ENCODE data around the gene QDPR. TPM values are rescaled to one million over a fixed set of nuclear protein-coding genes. Genes with fewer than 3 reads are reported as not detected.

QDPR gene
- total and polyA plus RNA-seq, 2 experiments from 2014 or later = 80.7 to 115 TPM

GRCh38 chr4:17535242-17535641 is 23.4 kb upstream of the QDPR start:
- Histone ChIP-seq H3K9me3 (ENCODE audit: low read depth) (no peaks in the 10 kb centered on the region), H3K27me3 (no peaks in the 10 kb centered on the region), H3K4me3 (no peak overlapping the region), H3K27ac (no peak overlapping the region), H3K4me1 (ENCODE audit: low read depth) (no peaks in the 10 kb centered on the region), H3K36me3 (no peaks in the 10 kb centered on the region)
- TF ChIP-seq, protein P1, sequence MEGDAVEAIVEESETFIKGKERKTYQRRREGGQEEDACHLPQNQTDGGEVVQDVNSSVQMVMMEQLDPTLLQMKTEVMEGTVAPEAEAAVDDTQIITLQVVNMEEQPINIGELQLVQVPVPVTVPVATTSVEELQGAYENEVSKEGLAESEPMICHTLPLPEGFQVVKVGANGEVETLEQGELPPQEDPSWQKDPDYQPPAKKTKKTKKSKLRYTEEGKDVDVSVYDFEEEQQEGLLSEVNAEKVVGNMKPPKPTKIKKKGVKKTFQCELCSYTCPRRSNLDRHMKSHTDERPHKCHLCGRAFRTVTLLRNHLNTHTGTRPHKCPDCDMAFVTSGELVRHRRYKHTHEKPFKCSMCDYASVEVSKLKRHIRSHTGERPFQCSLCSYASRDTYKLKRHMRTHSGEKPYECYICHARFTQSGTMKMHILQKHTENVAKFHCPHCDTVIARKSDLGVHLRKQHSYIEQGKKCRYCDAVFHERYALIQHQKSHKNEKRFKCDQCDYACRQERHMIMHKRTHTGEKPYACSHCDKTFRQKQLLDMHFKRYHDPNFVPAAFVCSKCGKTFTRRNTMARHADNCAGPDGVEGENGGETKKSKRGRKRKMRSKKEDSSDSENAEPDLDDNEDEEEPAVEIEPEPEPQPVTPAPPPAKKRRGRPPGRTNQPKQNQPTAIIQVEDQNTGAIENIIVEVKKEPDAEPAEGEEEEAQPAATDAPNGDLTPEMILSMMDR (IDR thresholded peaks at IDR 0.05; ENCODE audit: low read depth, low read length) = no peak
- DNase-seq (ENCODE audit: low read depth in 1 of 2, low spot score in 1 of 2) = no peak

DNA sequence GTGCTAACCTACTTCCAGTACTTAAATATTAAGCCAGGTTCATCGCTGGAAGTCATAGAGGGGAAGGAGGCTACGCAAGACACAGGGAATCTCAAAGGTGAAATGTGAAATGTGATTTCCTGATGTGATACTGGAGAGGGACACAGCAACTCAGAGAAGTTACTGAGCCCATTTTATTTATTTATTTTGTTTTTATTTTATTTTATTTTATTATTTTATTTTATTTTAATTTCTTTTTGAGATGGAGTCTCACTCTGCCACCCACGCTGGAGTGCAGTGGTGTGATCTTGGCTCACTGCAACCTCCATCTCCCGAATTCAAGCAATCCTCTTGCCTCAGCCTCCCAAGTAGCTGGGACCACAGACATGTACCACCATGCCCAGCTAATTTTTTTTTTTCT is 22.8 kb upstream of the QDPR start:
- Histone ChIP-seq H3K4me1 (ENCODE audit: low read depth) (no peaks in the 10 kb centered on the region), H3K9me3 (ENCODE audit: low read depth) (no peaks in the 10 kb centered on the region), H3K4me3 (no peak overlapping the region), H3K36me3 (no peaks in the 10 kb centered on the region), H3K27me3 (no peaks in the 10 kb centered on the region), H3K27ac (no peak overlapping the region)
- TF ChIP-seq, protein P1 (IDR thresholded peaks at IDR 0.05; ENCODE audit: low read depth, low read length) = no peak
- no peak for DNase-seq (ENCODE audit: low read depth in 1 of 2, low spot score in 1 of 2)

GRCh38 chr4:17531538-17532285 is 19.8 kb upstream of the QDPR start:
- Histone ChIP-seq H3K27ac (no peak overlapping the region), H3K4me1 (ENCODE audit: low read depth) (no peaks in the 10 kb centered on the region), H3K36me3 (no peaks in the 10 kb centered on the region), H3K9me3 (ENCODE audit: low read depth) (no peaks in the 10 kb centered on the region), H3K4me3 (no peak overlapping the region), H3K27me3 (no peaks in the 10 kb centered on the region)
- DNase-seq (ENCODE audit: low read depth in 1 of 2, low spot score in 1 of 2) = no peak
- TF ChIP-seq, protein P1 (IDR thresholded peaks at IDR 0.05; ENCODE audit: low read depth, low read length) = no peak

- no peak overlapping the region for H3K27ac ChIP-seq
- H3K9me3 ChIP-seq (ENCODE audit: low read depth) = no peaks in the 10 kb centered on the region
- TF ChIP-seq, protein P1 (IDR thresholded peaks at IDR 0.05; ENCODE audit: low read depth, low read length) = no peak
- H3K27me3 ChIP-seq = no peaks in the 10 kb centered on the region
- no peak for DNase-seq (ENCODE audit: low read depth in 1 of 2, low spot score in 1 of 2)
- H3K4me3 ChIP-seq = no peak overlapping the region
- no peaks in the 10 kb centered on the region for H3K4me1 ChIP-seq (ENCODE audit: low read depth)
- no peaks in the 10 kb centered on the region for H3K36me3 ChIP-seq
Observed at GRCh38 chr4:17528551-17529165, 16.8 kb upstream of the QDPR start.

DNA sequence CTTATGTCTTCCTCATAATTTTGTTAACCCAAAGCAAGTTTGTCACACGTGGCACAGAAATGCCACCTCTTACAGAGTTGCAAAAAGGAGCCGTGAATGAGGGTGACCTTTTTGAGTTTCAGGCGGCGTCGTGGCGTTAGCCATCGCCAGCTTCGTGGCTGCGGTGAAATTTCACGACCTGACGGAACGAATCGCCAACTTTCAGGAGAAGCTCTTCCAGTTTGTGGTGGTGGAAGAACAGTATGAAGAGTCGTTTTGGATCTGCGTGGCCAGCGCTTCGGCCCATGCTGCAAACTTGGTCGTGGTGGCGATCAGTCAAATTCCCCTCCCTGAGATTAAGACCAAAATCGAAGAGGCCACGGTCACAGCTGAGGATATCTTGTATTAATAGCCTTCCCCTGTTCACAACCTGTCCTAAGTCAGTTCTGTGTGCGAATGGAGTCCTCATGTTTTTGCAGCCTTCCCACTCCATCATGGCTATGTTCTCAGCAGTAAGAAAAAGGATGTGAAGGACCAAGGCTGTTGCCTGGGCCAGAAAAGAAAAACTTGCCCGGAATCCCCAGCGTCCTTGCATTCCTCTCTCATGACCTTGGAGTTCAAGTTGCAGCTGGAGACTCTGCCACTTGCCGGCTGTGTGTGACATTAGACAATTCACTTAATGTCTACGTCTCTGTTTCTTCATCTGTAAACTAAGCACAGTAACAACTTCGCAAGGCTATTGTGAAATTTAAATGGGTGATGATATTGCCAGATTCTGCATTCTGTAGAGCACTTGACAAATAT is 15.0 kb upstream of the QDPR start:
- H3K4me3 ChIP-seq = no peak overlapping the region
- H3K27me3 ChIP-seq = no peaks in the 10 kb centered on the region
- H3K36me3 ChIP-seq = no peaks in the 10 kb centered on the region
- no peak overlapping the region for H3K27ac ChIP-seq
- no peaks in the 10 kb centered on the region for H3K4me1 ChIP-seq (ENCODE audit: low read depth)
- H3K9me3 ChIP-seq (ENCODE audit: low read depth) = no peaks in the 10 kb centered on the region
- DNase-seq (ENCODE audit: low read depth in 1 of 2, low spot score in 1 of 2) = peak in 1 of 2 donors; percentile 31
- TF ChIP-seq, protein P1 (IDR thresholded peaks at IDR 0.05; ENCODE audit: low read depth, low read length) = no peak
